Activated CD4-positive, alpha-beta T cell treated with anti-CD3 and anti-CD28 coated beads, Interleukin-2, amount 50 U/mL, for 48 hours (primary cell): ENCODE data around the gene TAF4B.
"Not testable (repeated sequence)": the region's sequence is repeated elsewhere in the genome, so short reads cannot be mapped to it uniquely, and the experiment has no call there.

ENCODE experiments used
- DNase-seq, 2 experiments: peaks; one replicate each; pipeline ENCODE4 v3.0.0-alpha.2; 2020

Gene TAF4B

DNA sequence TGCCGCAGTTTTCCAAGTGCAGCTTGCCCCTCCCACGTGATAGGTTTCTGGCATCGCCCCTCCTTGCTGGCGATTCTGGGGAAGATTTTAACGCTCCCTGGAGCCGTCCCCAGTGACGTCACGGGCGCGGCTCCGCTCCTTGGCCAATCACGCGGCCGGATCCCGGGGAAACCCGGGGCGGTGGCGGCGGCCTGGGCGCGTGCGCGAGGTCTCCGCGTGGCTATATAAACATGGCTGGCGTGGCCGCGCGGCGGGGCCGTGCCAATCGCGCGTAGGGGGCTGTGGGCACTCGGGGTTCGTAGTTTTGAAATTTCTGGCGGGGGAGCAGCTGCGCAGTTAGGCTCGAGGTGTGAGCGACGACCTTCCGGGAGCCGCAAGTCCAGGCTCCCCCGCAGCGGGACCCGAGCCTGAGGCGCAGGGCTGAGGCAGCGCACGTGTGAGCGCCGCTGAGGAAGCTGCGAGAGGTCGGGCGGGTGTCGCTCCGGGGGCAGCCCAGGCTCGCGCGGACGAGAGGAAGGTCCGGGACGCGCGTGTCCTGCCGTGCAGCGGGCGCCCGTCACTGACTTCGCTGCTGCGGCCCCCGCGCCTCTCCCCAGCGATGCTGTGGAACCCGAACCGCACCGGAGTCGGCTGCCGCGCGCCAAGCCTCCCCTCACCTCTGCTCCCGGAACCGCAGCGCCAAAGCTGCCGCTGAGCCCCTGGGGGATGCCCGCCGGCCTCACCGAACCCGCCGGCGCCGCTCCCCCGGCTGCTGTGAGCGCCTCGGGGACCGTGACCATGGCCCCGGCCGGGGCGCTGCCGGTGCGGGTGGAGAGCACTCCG is at the start of gene TAF4B:
TAF4B (plus strand) TSS at position 217 of the 822 bp plus-strand sequence; CDS start at position 706, 489 bp downstream.
- peak; percentile 94 to 95 for DNase-seq

DNA sequence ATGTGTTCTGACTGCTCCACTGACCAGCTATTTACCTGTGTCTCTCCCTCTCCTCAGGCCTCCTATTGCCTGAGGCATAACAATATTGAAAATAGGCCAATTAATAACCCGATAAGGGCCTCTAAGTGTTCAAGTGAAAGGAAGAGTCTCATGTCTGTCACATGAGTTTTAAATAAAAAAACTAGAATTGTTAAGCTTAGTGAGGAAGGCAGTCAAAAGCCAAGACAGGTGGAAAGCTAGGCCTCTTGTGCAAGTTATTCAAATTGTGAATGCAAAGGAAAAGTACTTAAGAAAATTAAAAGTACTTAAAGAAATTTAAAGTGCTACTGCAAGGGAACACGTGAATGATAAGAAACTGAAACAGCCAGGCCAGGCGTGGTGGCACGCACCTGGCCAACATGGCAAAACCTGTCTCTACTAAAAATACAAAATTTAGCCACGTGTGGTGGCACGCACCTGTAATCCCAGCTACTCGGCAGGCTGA is 44.9 kb upstream of the TAF4B start:
- no peak for DNase-seq

GRCh38 chr18:26183395-26184112 is 42.7 kb upstream of the TAF4B start:
- no peak for DNase-seq

DNA sequence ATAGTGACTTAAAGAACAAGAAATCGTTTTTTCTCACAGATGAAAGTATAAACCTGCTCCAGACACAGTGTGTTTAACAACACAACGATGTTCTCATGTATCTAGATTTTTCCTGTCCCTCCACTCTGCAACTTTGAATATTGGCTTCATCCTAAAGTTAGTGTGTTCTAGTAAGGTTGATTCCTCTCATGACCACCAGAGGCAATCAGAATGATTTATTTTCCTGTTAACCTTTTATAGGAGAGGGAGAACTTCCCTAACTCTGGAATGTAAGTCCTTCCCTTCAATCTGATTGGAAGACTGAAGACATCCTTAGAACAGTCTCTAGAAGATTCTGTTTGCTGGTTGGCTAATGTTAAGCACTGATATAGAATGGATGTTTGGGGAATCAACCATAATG is 41.0 kb upstream of the TAF4B start:
- DNase-seq: no peak

DNA sequence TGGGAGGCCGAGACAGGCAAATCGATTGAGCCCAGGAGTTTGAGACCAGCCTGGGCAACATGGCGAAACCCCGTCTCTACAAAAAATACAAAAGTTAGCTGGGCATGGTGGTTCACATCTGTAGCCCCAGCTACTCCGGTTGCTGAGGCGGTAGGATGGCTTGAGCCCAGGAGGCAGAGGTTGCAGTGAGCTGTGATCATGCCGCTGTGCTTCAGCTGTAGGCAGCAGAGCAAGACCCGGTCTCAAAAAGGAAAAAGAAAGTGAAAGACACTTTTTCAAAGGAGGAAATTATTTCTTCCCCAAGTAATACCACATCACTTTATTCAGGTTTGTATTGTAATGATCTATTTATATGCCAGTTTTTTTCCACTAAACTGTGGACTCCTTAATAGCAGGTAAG is 35.7 kb upstream of the TAF4B start:
- DNase-seq: peak; percentile 20 to 31

- no peak for DNase-seq
Measured at GRCh38 chr18:26192233-26192632, 34.0 kb upstream of the TAF4B start.

- DNase-seq: no peak
Measured at GRCh38 chr18:26196605-26197004, 29.6 kb upstream of the TAF4B start.

DNA sequence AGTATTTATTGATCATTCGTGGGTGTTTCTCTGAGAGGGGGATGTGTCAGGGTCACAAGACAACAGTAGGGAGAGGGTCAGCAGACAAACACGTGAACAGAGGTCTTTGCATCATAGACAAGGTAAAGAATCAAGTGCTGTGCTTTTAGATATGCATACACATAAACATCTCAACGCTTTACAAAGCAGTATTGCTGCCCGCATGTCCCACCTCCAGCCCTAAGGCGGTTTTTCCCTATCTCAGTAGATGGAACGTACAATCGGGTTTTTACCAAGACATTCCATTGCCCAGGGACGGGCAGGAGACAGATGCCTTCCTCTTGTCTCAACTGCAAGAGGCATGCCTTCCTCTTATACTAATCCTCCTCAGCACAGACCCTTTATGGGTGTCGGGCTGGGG is 24.2 kb upstream of the TAF4B start:
- not testable (repeated sequence) for DNase-seq

DNA sequence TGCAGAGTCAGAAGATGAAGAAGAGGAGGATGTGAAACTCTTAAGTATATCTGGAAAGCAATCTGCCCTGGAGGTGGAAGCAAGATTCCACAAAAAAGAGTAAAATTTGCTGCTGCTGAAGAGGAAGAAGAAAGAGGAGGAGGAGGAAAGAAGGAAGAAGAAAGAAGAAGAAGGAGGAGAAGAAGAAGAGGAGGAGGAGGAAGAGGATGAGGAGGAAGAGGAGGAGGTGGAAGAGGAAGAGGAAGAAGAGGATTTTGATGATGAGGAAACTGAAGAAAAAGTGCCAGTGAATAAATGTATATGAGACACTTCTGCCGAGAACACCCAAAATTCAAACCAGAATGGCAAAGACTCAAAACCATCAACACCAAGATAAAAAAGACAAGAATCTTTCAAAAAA is 20.9 kb upstream of the TAF4B start:
- no peak for DNase-seq

GRCh38 chr18:26206488-26206887 is 19.8 kb upstream of the TAF4B start:
- DNase-seq: no peak

GRCh38 chr18:26207937-26208336 is 18.3 kb upstream of the TAF4B start:
- DNase-seq: no peak

- DNase-seq: no peak
Measured at GRCh38 chr18:26208977-26209376, 17.3 kb upstream of the TAF4B start.

DNA sequence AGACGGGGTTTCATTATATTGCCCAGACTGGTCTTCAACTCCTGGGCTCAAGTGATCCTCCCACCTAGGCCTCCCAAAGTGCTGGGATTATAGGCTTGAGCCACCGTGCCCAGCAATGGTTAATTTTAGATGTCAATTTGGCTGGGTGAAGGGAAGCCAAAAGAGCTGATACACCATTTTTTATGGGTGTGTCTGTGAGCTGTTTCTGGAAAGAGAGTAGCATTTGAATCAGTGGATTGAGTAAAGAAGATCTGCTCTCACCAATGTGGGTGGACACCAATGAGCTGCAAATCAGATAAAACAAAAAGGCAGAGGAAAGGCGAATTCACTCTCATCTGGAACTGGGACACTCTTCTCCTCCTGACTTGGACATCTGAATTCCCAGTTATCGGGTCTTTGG is 16.1 kb upstream of the TAF4B start:
- no peak for DNase-seq

GRCh38 chr18:26215247-26215970 is 10.8 kb upstream of the TAF4B start:
- DNase-seq: peak; percentile 33 to 40

DNA sequence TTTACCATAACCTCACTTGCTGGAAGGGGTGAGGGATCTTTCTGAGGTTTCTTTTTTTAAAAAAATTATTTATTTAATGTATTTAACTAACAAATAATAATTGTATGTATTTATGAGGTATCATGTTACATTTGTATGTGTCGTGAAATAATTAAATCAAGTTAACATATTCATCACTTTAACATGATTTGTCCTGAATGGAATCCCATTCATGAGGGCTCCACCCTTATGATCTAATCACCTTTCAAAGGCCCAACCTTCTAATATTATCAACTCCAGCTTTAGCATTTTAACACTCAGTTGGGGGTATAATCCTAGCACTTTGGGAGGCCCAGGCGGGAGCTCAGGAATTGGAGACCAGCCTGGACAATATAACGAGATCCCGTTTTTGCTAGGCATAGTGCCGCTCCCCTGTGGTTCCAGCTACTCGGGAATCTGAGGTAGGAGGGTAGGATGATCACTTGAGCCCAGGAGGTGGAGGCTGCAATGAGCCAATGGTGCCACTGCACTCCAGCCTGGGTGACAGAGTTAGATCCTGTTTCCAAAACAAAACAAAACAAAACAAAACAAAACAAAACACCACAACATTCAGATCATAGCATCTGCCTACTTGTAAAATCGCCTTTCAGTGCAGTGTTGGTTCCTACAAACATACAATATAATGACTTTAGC is 1.1 kb upstream of the TAF4B start:
- DNase-seq: no peak

GRCh38 chr18:26225915-26226228 is 373 bp upstream of the TAF4B start:
- DNase-seq: no peak

- DNase-seq: peak in 1 of 2 experiments; percentile 21
Measured at GRCh38 chr18:26227051-26227670, 916 bp downstream of the TAF4B start.

GRCh38 chr18:26228562-26229260 is 2.5 kb downstream of the TAF4B start:
- no peak for DNase-seq

DNA sequence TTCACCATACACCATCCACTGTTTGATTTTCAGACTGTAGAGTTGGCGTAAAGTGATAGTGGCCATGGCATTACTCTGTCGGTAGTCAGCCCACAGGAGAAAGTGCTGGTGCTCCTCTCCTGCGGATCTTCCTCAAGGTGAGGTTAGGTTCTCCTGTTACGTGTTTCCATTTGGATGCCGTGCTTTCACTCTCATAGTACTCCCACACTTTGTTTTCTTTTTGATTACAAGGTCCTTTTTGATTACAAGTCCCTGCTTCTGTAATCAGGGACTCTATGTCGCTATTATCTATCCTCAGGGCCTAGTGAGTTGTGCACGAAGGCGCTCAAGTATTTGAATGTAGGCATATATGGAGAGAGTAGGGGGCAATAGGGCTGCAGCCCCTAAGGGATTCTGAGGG is 4.3 kb downstream of the TAF4B start:
- no peak for DNase-seq

- no peak for DNase-seq
Measured at GRCh38 chr18:26233208-26233607, 7.0 kb downstream of the TAF4B start.

DNA sequence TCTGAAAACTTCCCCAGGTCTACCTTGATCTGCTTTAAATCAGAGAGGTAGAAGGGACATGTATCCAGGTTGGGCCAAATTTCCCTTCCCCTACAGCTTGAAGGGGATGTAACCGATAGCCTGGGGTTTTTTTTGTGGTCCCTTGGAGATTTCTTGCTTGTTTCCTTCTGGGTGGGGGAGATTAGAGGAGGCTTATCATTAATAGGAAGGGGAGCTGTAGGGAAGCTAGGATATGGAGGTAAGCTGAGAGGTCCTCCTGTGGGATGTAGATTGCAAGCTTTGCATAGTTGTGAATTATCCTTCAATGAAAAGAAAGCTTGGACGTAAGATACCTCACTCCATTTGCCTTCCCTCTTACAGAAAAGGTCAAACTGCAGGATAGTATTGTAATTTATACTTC is 11.1 kb downstream of the TAF4B start:
- DNase-seq: not testable (repeated sequence)

GRCh38 chr18:26238718-26239117 is 12.5 kb downstream of the TAF4B start:
- DNase-seq: not testable (repeated sequence)
